Kidney (tissue), 14 donors: Measurements from ENCODE around the gene RUNX1. TPM values are rescaled to one million over a fixed set of nuclear protein-coding genes. Genes with fewer than 3 reads are reported as not detected.

Experiments
- DNase-seq, 5 donors: peaks; one replicate each; pipeline ENCODE4 v3.0.0-alpha.2; 2013 to 2020
- FAIRE-seq: peaks from 2 replicates; lab custom pipeline; 2012; peaks lifted over from hg19 to GRCh38; lab: Jason Lieb, UNC
- H3K27ac ChIP-seq, 2 donors: one replicate each; pipeline ENCODE4 v1.7.0; 2013; ENCODE audit warnings: low read depth in 2 of 2, low read length in 2 of 2, inconsistent platforms in 1 of 2
- H3K27me3 ChIP-seq: one replicate; pipeline ENCODE4 v1.7.1; 2013; ENCODE audit warnings: low read length, inconsistent platforms; ENCODE audit not compliant: control insufficient read depth, insufficient read depth
- H3K36me3 ChIP-seq, 3 donors: one replicate each; pipeline versions ENCODE4 v1.7.0 to v1.7.1; 2013; ENCODE audit warnings: low read length in 3 of 3, control low read depth in 1 of 3, inconsistent platforms in 1 of 3; ENCODE audit not compliant: insufficient read depth in 3 of 3, control insufficient read depth in 2 of 3
- H3K4me1 ChIP-seq, 3 donors: one replicate each; pipeline versions ENCODE4 v1.7.0 to v1.7.1; 2013; ENCODE audit warnings: low read length in 3 of 3, inconsistent platforms in 1 of 3, low read depth in 1 of 3; ENCODE audit not compliant: control insufficient read depth in 2 of 3, insufficient read depth in 2 of 3
- H3K4me3 ChIP-seq, 3 donors: one replicate each; pipeline versions ENCODE4 v1.7.0 to v1.8.1; 2013; ENCODE audit warnings: low read length in 3 of 3, control low read depth in 1 of 3, inconsistent platforms in 1 of 3
- H3K9ac ChIP-seq, 3 donors: one replicate each; pipeline versions ENCODE4 v1.7.0 to v1.7.1; 2013; ENCODE audit warnings: low read length in 3 of 3, control low read depth in 1 of 3, inconsistent platforms in 1 of 3
- H3K9me3 ChIP-seq, 3 donors: one replicate each; pipeline versions ENCODE4 v1.7.0 to v1.7.1; 2013; ENCODE audit warnings: low read length in 3 of 3, control low read depth in 1 of 3, inconsistent platforms in 1 of 3; ENCODE audit not compliant: control insufficient read depth in 2 of 3, insufficient read depth in 1 of 3
- CTCF ChIP-seq: IDR thresholded peaks from 3 replicates; pipeline ENCODE4 v1.5.1; 2012; ENCODE audit warnings: mild to moderate bottlenecking, moderate library complexity, borderline replicate concordance; ENCODE audit not compliant: insufficient read depth; ENCODE audit errors: extremely low read depth
- intact Hi-C: fragments of 100-400 bp; cut with DNase I; formaldehyde crosslinking; loops from one replicate; pipeline ENCODE4 v1.11.1; 2022
- polyA plus RNA-seq: library from polyadenylated mRNA; stranded (reverse); fragments of 350-450 nt; fragmentation: Illumina TruSeq; extraction: RNeasy Lipid Tissue Mini Kit (QIAGEN cat#74804); gene quantifications from one replicate; pipeline ENCODE4 v1.2.3, GENCODE V29; 2014; ENCODE audit warnings: low read depth, low replicate concordance; ENCODE audit not compliant: insufficient read depth
- total RNA-seq: library from RNA; stranded (reverse); fragmentation: NEBNext Ultra II Directional; extraction: Animal tissue kit (Norgen Biotek cat#: 25700); gene quantifications from one replicate; pipeline ENCODE4 v1.2.1, GENCODE V29; 2021
- donor health status: control.
- donor health status: control.
- donor health status: control.
- donor health status: control.
- donor health status: control.
- donor health status: DM: yes; HTN: yes; CAD: no.
- donor health status: Normal renal cell carcinoma (clear cell type).

Gene RUNX1
- total and polyA plus RNA-seq, 2 donors from 2014 or later = 1.3 to 58.0 TPM

- H3K27me3 ChIP-seq = no peaks in the 10 kb centered on the region
- no peak for FAIRE-seq
- H3K27ac ChIP-seq = no peak overlapping the region
- no peaks in the 10 kb centered on the region for H3K4me1 ChIP-seq
- no peak for DNase-seq
- H3K9ac ChIP-seq = no peak overlapping the region
- intact Hi-C loops = no loop called here
- H3K9me3 ChIP-seq = no peaks in the 10 kb centered on the region
- H3K36me3 ChIP-seq = no peaks in the 10 kb centered on the region
- no peak overlapping the region for H3K4me3 ChIP-seq
- TF ChIP-seq CTCF = no peak
These were observed 46.8 kb upstream of the RUNX1 start for GRCh38 chr21:35095859-35096291.

GRCh38 chr21:35093514-35093913 lies 44.4 kb upstream of the RUNX1 start:
- FAIRE-seq = no peak
- no peak overlapping the region for H3K4me3 ChIP-seq

GRCh38 chr21:35091496-35091895 lies 42.4 kb upstream of the RUNX1 start:
- Histone ChIP-seq H3K27ac (no peak overlapping the region), H3K27me3 (no peaks in the 10 kb centered on the region), H3K9ac (no peak overlapping the region), H3K4me1 (no peaks in the 10 kb centered on the region), H3K9me3 (no peaks in the 10 kb centered on the region), H3K4me3 (no peak overlapping the region), H3K36me3 (no peaks in the 10 kb centered on the region)
- no peak for TF ChIP-seq CTCF
- intact Hi-C loops = no loop called here
- FAIRE-seq (no peak), DNase-seq (no peak)

More at GRCh38 chr21:35093514-35093913, 44.4 kb upstream of the RUNX1 start:
- Histone ChIP-seq H3K9ac (no peak overlapping the region), H3K27ac (no peak overlapping the region), H3K27me3 (no peaks in the 10 kb centered on the region), H3K4me1 (no peaks in the 10 kb centered on the region), H3K36me3 (no peaks in the 10 kb centered on the region), H3K9me3 (no peaks in the 10 kb centered on the region)
- no peak for DNase-seq
- TF ChIP-seq CTCF = no peak
- intact Hi-C loops = no loop called here

- intact Hi-C loops = no loop called here
- no peaks in the 10 kb centered on the region for H3K27me3 ChIP-seq
- no peak for FAIRE-seq
- no peak for DNase-seq
- no peak overlapping the region for H3K9ac ChIP-seq
- no peaks in the 10 kb centered on the region for H3K4me1 ChIP-seq
- H3K36me3 ChIP-seq = no peaks in the 10 kb centered on the region
- no peaks in the 10 kb centered on the region for H3K9me3 ChIP-seq
- no peak for TF ChIP-seq CTCF
- H3K4me3 ChIP-seq = no peak overlapping the region
- H3K27ac ChIP-seq = no peak overlapping the region
These were observed 41.3 kb upstream of the RUNX1 start for GRCh38 chr21:35090403-35090802.
